Ovary (tissue), 9 donors: ENCODE results near the gene IQCF2. TPM values are rescaled to one million over a fixed set of nuclear protein-coding genes. Genes with fewer than 3 reads are reported as not detected.

Source experiments
- DNase-seq, 5 donors: peaks; one replicate each; pipeline ENCODE4 v3.0.0-alpha.2; 2019 to 2020
- H3K27ac ChIP-seq, 2 donors: fragments of 200-600 bp; one replicate each; pipeline versions ENCODE4 v1.5.1 to v1.8.0; 2019 to 2022
- H3K27me3 ChIP-seq: fragments of 200-600 bp; one replicate; pipeline ENCODE4 v1.8.0; 2022
- H3K36me3 ChIP-seq: fragments of 200-600 bp; sonication (generic); one replicate; pipeline ENCODE4 v1.5.1; 2019
- H3K4me1 ChIP-seq: one replicate; pipeline ENCODE4 v1.8.1; 2013; ENCODE audit warnings: mild to moderate bottlenecking, moderate library complexity; ENCODE audit not compliant: insufficient read depth
- H3K4me3 ChIP-seq: fragments of 200-600 bp; sonication (generic); one replicate; pipeline ENCODE4 v1.5.1; 2017
- H3K9me3 ChIP-seq, 2 donors: fragments of 200-600 bp in 1 of 2; sonication (generic) in 1 of 2; one replicate each; pipeline versions ENCODE4 v1.5.1 to v1.8.1; 2013 to 2019; ENCODE audit warnings: mild to moderate bottlenecking in 1 of 2, moderate library complexity in 1 of 2
- CTCF ChIP-seq, 3 donors: fragments of 450-650 bp in 2 of 3; fragments of 200-600 bp in 1 of 3; IDR thresholded peaks; one replicate each; pipeline versions ENCODE4 v1.5.1 to v1.8.0; 2016 to 2022; ENCODE audit warnings: antibody characterized with exemption in 3 of 3, mild to moderate bottlenecking in 1 of 3
- EP300 ChIP-seq: sonication (generic); formaldehyde crosslinking; IDR thresholded peaks from one replicate; pipeline ENCODE4 v1.6.1; 2017; ENCODE audit warnings: antibody characterized with exemption
- POLR2A ChIP-seq: fragments of 450-650 bp; IDR thresholded peaks from one replicate; pipeline ENCODE4 v1.6.1; 2017; ENCODE audit warnings: antibody characterized with exemption, mild to moderate bottlenecking, moderate library complexity
- WGBS, 3 donors: extraction: QIAGEN DNeasy Blood & Tissue Kit in 1 of 3; methylation state at CpG; one replicate each; pipeline versions ENCODE4 v1.1.5 to v1.1.7; 2013 to 2017; 5-methylcytosine and 5-hydroxymethylcytosine counted together
- intact Hi-C, 4 donors: fragments of 100-400 bp; cut with DNase I; formaldehyde crosslinking; loops; one replicate each; pipeline versions ENCODE4 v1.11.0 to v1.15.1; 2022 to 2023
- polyA plus RNA-seq, 2 donors: library from polyadenylated mRNA; stranded (reverse); fragments of 200-250 nt in 1 of 2; fragments of 350-450 nt in 1 of 2; fragmentation: Illumina TruSeq in 1 of 2; extraction: RNeasy Lipid Tissue Mini Kit (QIAGEN cat#74804) in 1 of 2; gene quantifications; one replicate each; pipeline ENCODE4 v1.2.3, GENCODE V29; 2013 to 2014
- total RNA-seq, 7 donors: library from RNA; depleted of rRNA in 2 of 7; stranded (reverse); fragments of >200 nt in 2 of 7; fragmentation: NEBNext Ultra II Directional in 3 of 7; extraction: Animal tissue kit (Norgen Biotek cat#: 25700) in 3 of 7; gene quantifications; one replicate each; pipeline versions ENCODE4 v1.1.0 to v1.2.4, GENCODE V29; 2016 to 2023
- donor health status: DM: no; HTN: no; CAD: no; lungs with moderate emphysema.
- donor health status: DM: no; HTN: no; CAD: no.
- donor health status: Bipolar disorder and iron deficiency.
- donor health status: DM: yes; HTN: yes; CAD: no.
- donor health status: DM: no; HTN: no; CAD: no.
- donor health status: DM: yes; HTN: yes; CAD: no.

The IQCF2 gene
- total and polyA plus RNA-seq, 9 donors: not detected

GRCh38 chr3:51816723-51817122 lies 44.7 kb upstream of the IQCF2 start:
- WGBS, 3 donors: 67 to 83% (median 69%) methylated on average over 2 of the region's 2 CpGs
- no peaks in the 10 kb centered on the region for H3K9me3 ChIP-seq
- intact Hi-C loops: no loop called here
- H3K4me1 ChIP-seq: no peaks in the 10 kb centered on the region
- no peak for DNase-seq
- TF ChIP-seq EP300 (no peak), CTCF (IDR thresholded peaks at IDR 0.05) (no peak), POLR2A (no peak)
- no peak overlapping the region for H3K27ac ChIP-seq
- H3K4me3 ChIP-seq: no peak overlapping the region
- no peaks in the 10 kb centered on the region for H3K27me3 ChIP-seq
- no peaks in the 10 kb centered on the region for H3K36me3 ChIP-seq

- Histone ChIP-seq H3K27me3 (no peaks in the 10 kb centered on the region), H3K27ac (no peak overlapping the region), H3K4me3 (no peak overlapping the region), H3K36me3 (no peaks in the 10 kb centered on the region), H3K4me1 (no peaks in the 10 kb centered on the region), H3K9me3 (no peaks in the 10 kb centered on the region)
- intact Hi-C loops: no loop called here
- 84 to 89% (median 88%) methylated on average over 2 of the region's 2 CpGs for WGBS, 3 donors
- TF ChIP-seq CTCF (IDR thresholded peaks at IDR 0.05) (no peak), POLR2A (no peak), EP300 (no peak)
- DNase-seq: no peak
These were observed 44.0 kb upstream of the IQCF2 start for GRCh38 chr3:51817375-51817774.

- H3K9me3 ChIP-seq: no peaks in the 10 kb centered on the region
- TF ChIP-seq CTCF (IDR thresholded peaks at IDR 0.05) (no peak), POLR2A (no peak), EP300 (no peak)
- H3K27ac ChIP-seq: no peak overlapping the region
- no peaks in the 10 kb centered on the region for H3K36me3 ChIP-seq
- no peaks in the 10 kb centered on the region for H3K27me3 ChIP-seq
- no peaks in the 10 kb centered on the region for H3K4me1 ChIP-seq
- H3K4me3 ChIP-seq: no peak overlapping the region
- 87 to 89% (median 88%) methylated on average over 15 of the region's 15 CpGs for WGBS, 3 donors
- intact Hi-C loops: no loop called here
- DNase-seq: no peak
These were observed 42.3 kb upstream of the IQCF2 start for GRCh38 chr3:51819151-51819550.

- DNase-seq: no peak
- no peak for TF ChIP-seq POLR2A
- TF ChIP-seq CTCF (IDR thresholded peaks at IDR 0.05): no peak
- TF ChIP-seq EP300: no peak
- intact Hi-C loops: no loop called here
- Histone ChIP-seq H3K4me3 (no peak overlapping the region), H3K4me1 (no peaks in the 10 kb centered on the region), H3K27me3 (no peaks in the 10 kb centered on the region), H3K9me3 (no peaks in the 10 kb centered on the region), H3K27ac (no peak overlapping the region), H3K36me3 (no peaks in the 10 kb centered on the region)
- 43 to 50% (median 47%) methylated on average over 12 of the region's 12 CpGs for WGBS, 3 donors
These were observed 41.6 kb upstream of the IQCF2 start for GRCh38 chr3:51819709-51820406.
